Activated CD4-positive, alpha-beta T cell treated with anti-CD3 and anti-CD28 coated beads for 4 hours (primary cell): ENCODE data around the gene PLLP.
"Not testable (repeated sequence)": the region's sequence is repeated elsewhere in the genome, so short reads cannot be mapped to it uniquely, and the experiment has no call there.

Experiments used
- DNase-seq, 2 donors: peaks; one replicate each; pipeline ENCODE4 v3.0.0-alpha.2; 2020

The PLLP gene

GRCh38 chr16:57271063-57271345 lies 13.5 kb downstream of the PLLP start:
- no peak for DNase-seq

DNA sequence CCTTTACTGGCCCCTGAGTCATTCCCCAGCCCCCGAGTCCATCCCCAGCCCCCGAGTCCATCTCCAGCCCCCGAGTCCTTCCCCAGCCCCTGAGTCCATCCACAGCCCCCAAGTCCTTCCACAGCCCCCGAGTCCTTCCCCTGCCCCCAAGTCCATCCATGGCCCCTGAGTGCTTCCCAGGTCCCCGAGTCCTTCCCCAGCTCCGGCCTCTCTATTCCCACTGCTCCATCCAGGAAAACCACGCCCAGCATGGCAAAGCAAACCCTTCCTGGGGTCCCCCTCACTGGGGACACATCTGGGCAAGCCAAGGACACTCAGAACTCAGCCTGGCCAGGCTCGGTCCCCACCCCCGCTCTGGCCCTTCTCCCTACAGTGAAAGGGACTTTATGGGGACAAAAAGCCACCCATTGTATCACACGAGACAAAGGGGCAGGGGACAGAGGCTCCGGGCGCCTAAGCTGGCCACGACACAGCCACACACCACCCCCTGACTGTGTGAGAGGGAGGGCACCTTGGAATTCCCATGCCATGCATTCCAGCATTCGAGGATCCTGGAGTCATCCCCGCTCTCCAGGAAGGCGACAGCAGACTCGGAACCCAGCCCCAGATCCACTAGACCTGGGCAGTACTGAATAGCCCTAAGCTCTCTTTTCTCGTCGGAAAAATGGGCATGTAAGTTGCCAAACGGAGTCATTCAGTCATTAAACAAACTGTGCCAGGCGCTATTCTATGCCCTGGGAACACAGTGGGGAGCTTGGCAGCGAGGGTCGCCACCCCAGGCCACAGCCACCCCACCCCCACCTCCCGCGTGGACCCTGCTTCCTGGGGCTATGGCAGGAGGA lies 14.0 kb downstream of the PLLP start:
- no peak for DNase-seq

- DNase-seq: no peak
Measured at GRCh38 chr16:57268804-57269800, 15.4 kb downstream of the PLLP start.

GRCh38 chr16:57267343-57267742 lies 17.1 kb downstream of the PLLP start:
- DNase-seq: not testable (repeated sequence)

DNA sequence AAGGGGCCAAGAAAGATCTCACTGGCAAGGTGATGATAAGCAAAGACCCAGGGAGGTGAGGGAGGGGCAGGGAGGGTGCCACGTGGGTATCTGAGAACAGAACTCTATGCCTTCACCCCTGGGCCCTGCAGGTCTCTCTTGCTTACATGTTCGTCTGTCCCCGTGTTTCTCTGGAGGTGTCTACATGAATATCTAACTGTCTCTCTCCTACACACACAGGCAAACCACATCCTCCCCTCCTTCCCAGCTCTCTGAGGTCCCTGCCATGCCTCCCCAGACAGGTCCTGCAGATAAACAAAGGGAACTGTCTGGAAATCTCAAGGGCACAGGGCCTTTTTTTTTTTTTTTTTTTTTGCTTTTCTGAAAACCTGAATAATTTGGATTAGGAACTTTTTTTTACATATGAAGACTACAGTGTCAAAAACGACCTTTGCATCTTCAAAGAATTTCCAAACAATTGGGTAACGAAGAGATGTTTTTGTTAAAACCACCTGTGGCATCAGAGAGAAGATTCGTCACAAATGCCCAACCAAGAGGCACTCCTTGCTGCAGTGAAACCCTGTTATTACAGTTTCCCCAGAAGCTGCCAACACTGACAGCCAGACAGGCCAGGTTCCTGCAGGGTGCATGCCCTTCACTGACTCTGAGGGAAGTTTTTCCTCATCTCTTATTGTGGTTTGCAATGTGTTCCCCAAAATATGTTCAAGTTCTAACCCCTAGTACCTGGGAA lies 17.8 kb downstream of the PLLP start:
- DNase-seq: peak; percentile 18 to 25

GRCh38 chr16:57265850-57266530 lies 18.5 kb downstream of the PLLP start:
- DNase-seq: no peak

- DNase-seq: no peak
Measured at GRCh38 chr16:57264950-57265371, 19.5 kb downstream of the PLLP start.

- DNase-seq: no peak
Measured at GRCh38 chr16:57264381-57264780, 20.1 kb downstream of the PLLP start.

DNA sequence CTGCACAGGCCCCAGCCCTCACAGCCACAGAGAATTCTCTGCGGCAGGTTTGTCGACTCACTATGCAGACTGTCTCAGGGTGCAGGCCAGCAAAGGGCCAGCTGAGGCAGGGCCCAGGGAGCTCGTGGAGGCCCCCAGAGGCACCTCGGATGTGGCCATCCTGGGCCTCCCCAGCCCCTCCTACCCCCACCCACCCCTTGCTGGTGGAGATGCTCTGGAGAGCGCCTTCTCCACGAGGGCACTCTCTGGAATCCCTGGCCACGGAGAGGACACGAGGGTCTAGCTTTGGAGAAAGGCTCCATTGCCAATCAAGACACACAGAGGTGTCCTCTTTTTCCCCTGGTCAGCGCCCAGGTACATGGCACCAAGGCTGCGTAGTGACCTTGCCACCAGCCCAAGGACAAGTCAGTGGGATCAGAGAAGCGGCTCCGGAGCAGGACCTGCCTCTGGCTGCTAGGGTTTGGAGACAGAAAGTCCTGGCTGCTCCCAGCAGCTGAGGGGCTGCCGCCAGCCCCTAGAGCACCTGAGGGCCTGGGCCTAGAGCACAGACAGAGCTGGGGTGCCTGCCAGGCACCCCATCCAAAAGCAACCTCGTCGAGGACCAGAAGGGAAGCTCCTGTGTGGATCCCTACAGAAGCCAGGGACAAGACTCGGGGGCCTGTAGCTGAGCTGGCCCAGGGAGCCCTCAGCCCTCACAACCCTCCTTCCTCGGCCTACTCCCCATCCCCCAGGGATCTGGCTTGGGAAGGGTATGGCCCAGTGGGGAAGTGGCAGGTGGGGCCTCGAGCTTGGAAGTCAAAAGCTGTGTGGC lies 20.7 kb downstream of the PLLP start:
- DNase-seq: no peak

DNA sequence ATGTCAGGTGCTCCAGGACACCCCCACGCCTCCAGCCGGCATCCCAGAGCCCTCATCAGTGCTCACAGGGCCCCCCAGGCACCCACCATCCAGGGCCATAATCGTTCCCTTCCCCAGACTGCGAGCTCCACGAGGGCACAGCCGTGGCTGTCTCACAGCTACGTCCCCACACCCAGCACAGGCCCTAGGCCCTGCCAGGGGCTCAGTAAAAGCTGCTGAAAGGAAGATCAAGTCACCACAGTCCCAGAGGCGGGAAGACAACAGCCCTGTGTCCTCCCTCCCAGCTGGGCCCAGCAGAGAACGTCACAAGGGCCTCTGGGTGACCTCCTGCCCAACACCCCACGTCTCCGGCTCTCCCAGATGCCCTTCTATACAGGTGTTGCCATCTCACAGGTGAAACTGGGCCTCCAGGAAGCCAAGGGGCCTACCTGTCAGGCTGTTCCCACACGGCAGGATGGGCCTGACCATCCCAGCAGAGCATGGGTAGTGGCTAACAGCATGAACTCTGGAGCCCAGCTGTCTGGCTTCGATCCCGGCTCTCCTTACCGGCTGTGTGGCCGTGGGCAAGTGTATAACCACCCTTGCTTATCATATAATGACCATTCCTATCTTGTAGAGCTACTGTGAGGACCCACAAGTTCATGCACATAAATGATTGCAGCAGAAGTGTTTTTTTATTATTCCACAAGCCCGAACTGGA lies 21.5 kb downstream of the PLLP start:
- no peak for DNase-seq

GRCh38 chr16:57261806-57262205 lies 22.7 kb downstream of the PLLP start:
- no peak for DNase-seq

GRCh38 chr16:57260294-57260929 lies 24.1 kb downstream of the PLLP start:
- DNase-seq: peak; percentile 12 to 34

DNA sequence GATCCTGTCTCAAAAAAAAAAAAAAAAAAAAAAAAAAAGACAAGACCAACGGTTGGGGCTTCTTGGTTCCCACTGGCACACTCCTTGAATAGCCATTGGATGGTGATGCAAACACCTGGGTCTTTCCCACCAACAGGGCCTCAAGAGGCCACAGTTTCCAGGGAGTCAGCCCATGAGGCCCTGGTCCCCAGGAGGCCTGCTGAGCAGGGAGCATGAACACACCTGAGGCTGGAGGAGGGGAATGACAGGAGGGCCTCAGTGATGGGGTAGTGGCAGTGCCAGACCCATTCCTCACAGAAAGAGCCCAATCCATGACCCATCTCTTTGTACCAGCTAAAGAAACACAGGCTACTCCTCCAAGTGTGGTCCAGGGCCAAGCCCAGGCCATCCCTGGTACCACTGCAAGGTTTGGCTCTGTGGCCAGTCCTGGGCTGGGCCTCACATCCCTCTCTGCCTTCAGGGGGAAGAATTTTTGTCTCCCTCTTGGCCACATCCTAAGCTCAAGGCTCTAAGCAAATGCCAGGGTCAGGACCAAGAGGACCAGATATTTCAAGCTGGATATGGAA lies 25.5 kb downstream of the PLLP start:
- no peak for DNase-seq

GRCh38 chr16:57258226-57258909 lies 26.1 kb downstream of the PLLP start:
- DNase-seq: no peak

GRCh38 chr16:57257455-57258070 lies 26.9 kb downstream of the PLLP start:
- DNase-seq: no peak

GRCh38 chr16:57256601-57257395 lies 27.7 kb downstream of the PLLP start:
- DNase-seq: no peak

- no peak for DNase-seq
Measured at GRCh38 chr16:57255686-57256415, 28.6 kb downstream of the PLLP start.
